HG02943 (cell line): ENCODE data around the gene XRCC1.
"Not testable (repeated sequence)": the region's sequence is repeated elsewhere in the genome, so short reads cannot be mapped to it uniquely, and the experiment has no call there.

Experiments
- ATAC-seq: cut with Tn5 transposase; IDR thresholded peaks from one replicate; pipeline ENCODE4 v1.9.1; 2021; ENCODE audit warnings: mild to moderate bottlenecking, low read depth, moderate library complexity; ENCODE audit not compliant: unreplicated experiment

The XRCC1 gene

DNA sequence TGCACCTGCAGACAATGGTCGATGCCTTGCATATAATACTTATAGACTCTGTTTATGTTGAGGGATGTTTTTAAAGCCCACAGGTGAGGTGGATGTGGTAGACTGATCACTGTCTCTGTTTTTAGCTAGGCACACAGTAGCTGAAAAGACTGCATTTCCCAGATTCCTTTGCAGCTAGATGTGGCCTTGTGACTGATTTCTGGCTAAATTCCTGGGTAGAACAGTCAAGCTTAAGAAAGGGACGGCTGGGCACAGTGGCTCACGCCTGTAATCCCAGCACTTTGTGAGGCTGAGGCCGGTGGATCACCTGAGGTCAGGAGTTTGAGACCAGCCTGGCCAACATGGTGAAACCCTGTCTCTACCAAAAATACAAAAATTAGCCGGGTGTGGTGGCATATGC lies 25.0 kb upstream of the XRCC1 start:
- not testable (repeated sequence) for ATAC-seq

DNA sequence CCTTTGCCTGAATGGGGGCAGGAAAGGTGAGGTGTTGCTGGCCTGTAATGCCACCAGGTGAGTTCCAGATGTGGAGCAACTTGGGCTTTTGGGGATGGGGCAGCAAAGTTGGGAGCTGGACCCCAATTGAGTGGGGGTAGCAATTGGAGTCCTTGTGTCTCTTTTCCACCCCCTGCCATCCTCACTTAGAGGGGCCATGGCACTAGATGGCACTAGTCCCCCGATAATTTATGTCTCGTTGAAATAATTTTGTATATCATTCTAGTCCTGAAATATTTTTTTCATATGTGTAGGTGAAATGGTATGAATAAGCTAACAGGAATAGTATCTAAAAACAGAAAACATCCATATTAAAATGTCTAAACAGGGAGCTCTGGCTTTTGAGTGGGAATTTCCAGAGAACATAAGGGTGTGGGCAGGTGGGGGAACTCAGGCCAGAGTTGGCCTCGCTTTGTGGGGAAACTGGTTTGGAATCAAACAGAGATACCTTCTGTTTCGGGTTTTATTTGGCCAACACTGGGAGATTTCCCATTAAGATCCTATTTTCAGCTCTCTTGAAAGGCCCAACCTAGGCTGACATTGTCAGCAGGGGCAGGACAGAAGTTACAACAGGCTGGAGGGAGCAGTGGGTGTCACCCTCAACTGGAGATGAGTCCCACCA lies 24.4 kb upstream of the XRCC1 start:
- no peak for ATAC-seq

DNA sequence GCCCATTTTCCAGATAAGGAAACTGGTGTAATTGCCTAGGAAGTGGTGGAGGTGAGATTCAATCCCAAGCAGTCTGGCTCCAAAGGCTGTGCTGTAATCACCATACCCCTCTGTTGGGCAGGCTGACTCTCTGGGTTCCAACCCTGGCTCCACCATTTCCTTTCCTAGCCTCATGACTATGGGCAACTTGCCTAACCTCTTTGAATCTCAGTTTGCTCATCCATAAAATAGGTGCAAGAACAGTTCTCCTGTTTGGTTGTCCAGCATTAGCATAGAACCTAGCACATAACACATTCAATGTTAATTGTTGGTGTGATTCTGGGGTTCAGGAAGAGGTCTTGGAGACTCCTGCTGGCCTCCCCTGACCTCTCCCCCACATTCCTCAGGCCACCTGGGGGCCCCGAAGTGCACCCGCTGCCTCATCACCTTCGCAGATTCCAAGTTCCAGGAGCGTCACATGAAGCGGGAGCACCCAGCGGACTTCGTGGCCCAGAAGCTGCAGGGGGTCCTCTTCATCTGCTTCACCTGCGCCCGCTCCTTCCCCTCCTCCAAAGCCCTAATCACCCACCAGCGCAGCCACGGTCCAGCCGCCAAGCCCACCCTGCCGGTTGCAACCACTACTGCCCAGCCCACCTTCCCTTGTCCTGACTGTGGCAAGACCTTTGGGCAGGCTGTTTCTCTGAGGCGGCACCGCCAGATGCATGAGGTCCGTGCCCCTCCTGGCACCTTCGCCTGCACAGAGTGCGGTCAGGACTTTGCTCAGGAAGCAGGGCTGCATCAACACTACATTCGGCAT lies 23.3 kb upstream of the XRCC1 start:
- ATAC-seq = no peak

DNA sequence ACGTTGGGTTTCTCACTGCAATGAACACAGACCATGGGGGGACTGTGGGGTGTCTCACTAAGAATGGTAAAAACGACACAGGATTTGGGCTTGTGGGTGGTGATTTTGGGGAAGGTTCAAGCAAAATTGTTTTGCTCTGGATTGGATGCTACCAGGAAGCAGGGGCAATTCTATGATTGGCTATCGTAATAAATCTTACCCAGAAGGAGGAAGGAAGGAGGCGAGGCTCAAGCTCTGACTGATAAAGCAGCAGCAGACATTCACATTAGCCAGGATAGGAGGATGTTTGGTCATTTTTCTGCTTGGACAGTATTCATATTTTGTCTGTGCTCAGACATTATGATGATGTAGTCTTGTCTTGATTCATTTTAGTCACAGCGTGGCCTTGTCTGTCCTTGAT lies 22.5 kb upstream of the XRCC1 start:
- ATAC-seq = no peak

DNA sequence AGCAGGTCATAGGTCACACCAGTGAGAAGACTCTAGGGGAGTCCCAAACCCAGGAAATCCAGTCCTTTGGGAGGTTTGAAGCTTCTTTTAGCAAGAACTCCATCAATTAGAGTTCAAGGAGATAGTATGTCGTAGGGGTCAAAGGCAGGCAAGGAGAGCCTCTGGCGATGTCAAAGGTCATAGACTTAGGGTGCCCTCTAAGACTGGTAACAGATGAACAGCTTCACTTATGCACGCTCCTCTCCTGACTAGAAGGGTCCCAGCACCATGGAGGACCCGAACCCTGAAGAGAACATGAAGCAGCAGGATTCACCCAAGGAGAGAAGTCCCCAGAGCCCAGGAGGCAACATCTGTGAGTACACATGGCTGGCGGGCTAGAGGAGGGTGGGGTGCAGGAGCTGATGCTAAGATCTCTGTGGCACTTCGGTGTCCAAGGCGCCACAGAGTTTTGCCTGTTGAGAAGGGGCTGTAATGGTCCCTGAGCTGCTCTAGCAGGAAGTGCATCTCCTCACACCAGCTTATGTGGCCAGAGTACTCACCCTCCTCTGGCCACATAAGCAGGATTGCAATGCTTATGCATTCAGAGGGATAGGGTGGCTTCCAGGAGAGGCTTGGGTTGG lies 21.6 kb upstream of the XRCC1 start:
- no peak for ATAC-seq

DNA sequence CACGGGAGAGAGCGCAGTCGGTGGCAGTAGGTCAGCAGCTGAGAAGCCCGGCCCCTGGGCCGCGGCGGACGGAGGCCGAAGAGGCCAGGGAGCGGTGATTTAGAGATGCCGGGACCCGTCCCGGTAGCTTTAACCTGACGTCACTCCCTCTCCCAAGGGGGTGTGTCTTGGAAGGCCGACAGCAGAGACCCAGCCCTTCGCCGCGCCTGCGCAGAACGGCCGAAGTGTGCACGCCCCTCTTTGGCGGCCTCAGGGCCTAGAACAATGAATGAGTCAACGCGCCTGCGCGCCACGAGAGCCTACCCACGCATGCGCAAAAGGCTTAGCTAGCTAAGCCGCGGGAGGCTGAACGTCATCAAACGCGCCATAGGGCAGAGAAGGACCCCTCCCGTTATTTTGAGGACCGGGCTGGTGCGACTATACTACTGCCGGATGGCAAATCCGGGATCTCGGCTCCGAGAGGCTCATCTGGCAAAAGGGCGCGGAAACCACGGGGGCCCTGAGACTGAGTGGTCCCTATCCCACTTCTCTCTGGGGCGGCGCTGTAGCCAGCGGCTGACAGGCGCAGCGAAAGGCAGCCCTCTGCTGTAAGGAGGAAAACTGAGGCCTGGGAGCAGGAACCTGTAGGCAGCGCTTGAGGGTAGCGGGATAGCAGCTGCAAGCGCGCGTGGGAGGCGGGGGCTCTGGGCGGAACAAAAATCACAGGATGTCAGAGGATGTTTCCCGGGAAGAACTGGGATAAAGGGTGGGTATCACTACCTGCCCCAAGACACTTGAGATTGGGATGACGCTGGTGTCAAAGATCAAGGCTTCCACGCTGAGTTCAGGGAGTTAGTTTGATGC lies 20.9 kb upstream of the XRCC1 start, which contains the start of the genes IRGQ and ZNF576:
IRGQ (minus strand) TSS at position 136 of the 843 bp plus-strand sequence. CDS start 796 bp downstream, outside the sequence.
ZNF576 (plus strand) TSS at position 597 of the 843 bp plus-strand sequence. CDS start 514 bp downstream, outside the sequence.
- ATAC-seq = peak; percentile 78

DNA sequence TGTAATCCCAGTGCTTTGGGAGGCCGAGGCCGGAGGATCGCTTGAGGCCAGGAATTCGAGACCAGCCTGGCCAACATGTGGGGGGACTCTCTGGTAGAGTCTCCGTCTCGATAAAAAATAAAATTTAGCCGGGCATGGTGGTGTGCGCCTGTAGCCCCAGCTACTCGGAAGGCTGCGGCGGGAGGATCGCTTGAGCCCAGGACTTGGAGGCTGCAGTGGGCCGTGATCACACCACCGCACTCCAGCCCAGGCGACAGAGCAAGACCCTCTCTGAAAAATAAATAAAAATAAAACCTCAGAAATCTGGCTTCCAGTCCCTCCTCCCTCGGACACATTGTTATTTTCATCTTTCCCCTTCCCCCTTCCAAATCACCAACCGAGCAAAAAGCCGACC lies 20.3 kb upstream of the XRCC1 start:
- peak; percentile 9 for ATAC-seq

DNA sequence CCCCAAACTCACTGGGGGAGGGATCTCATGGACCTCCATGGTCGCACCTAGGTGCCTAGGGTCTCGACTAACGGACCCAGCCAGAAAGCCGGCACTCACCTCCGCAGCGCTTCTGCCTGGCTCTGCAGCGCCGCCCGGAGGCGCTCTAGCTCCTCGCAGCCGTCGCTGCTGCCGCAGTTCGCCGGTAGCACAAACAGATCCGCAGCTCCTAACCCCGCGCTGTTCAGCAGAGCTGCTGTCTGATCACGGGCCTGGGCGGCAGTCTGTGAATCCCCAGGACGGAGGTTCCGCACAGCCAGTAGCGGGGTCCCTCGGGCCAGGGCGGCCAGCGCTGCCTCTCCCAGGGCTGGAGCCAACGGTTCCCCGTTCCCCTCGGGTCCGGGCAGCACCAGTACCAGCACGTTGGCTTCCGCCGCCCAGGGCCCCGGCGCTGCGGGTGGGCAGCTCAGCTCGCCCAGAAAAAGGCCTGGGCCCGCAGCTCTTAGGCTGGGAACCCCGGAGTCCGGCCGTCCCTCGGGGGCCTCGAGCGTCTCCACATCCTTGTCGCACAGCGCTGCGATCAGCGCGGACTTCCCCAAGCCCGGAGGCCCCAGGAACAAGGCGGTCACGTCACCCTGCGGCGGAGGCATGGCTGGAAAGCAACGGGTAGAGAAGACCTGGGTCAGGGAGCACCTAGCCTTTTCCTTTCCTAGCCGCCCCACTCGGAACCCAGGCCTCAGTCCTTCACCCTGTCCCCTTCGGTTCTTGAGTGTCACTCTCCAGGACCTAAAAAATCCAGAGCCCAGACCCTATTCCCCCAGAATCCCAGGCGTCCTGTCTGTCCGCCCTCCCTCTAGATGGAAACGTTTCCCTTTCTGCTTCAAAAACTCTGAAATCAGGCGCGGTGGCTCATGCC lies 19.6 kb upstream of the XRCC1 start:
- ATAC-seq = no peak

DNA sequence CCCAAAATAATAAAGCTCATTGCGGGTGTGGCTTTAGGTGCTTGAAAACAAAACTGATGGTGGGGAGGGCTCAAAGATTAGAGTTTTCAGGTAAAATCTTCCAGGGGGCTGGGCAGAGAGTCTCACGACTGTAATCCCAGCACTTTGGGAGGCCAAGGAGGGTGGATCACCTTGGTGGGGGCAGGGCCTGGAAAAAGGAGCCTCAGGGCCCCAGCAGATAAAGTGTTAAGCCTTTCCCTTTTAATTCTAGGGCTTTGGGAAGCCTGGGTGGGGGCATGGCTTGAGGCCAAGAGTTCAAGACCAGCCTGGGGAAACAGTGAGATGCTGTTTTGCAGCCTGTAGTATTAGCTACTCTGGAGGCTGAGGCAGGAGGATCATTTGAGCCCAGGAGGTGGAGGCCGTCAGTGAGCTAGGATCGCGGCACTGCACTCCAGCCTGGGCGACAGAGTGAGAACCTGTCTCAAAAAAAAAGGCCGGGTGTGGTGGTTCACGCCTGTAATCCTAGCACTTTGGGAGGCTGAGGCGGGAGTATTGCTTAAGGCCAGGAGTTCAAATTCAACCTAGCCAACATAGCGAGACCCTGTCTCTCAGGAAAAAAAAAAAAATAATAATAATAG lies 18.9 kb upstream of the XRCC1 start:
- no peak for ATAC-seq

DNA sequence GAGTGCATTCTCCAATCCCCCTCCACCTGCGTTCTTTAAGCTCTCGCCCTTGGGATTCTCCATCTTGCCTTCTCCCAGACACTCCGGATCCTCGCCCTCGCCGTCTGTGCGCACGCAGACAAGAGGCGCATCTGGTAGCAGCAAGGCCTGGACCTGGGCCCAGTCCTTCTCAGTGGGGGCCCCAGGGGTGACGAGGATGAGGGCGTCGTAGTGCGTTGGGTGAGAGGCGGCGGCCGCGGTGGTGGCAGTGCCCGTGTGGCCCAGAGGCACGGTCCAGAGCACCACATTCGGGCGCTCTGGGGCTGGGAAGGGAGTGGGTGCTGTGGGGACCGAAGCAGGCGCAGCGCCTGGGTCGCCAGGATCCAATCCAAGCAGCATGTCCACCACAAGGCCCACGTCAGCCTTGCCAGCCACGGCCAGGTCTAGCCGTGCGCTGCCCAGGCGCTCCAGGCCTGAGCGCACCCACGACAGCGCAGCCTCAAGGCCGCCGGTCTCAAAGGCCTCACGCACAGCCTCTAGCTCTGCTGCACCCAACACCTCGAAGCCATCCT lies 17.5 kb upstream of the XRCC1 start:
- ATAC-seq = no peak

DNA sequence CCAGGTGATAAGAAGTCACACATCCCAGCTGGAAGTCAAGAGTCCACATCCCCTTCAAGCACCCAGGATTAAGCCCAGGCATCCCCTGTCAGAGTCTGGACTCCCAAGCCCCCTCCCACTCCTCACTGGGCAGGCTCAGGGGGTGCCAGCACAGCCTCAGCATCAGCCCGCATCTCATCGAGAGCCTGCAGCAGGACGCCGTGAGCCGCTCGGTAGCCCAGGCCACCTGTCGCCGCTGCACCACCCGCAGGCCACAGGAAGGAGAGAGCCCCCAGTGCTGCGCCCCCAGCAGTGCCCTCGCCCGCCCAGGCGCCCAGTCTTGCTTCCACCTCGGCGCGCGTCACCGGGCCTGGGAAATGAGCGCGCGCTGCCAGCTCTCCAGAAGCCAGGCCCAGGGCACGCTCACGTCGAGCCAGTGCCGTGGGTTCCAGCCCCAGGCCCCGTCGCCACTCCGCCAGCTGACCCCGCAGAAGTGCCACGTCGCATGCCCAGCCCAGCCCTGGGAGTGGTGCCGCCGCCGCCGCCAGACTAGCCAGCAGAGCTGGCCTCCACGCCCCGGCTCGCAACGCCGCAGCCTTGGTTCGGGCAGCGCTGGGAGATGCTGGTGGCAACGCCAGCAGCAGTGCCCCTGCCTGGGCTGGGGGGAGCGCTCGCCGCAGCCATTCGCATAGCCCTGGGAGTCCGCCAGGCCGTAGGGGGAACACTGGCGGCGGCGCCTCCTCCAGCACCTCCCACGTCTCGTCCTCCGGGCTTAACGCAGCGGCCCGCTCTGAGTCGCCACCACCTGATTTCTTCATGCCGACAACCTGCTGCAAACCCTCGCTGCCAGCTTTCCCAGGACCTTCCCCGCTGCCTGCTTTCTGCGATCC lies 16.8 kb upstream of the XRCC1 start:
- ATAC-seq = no peak

DNA sequence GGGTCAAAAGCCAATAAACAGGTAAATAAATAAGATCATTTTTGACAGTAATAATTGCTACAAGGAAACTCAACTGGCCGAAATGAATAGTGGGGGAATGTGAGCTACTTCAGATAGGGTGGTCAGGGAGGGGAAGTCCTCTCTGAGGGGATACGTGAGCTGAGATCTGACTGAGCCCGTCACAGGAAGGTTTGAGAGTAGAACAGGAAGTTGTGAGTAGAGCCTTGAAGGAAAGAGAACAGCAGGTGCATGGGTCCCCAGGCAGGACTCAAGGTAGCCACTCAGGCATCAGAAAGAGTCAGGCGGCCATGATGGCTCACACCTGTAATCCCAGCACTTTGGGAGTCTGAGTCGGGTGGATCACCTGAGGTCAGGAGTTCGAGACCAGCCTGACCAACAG lies 14.4 kb upstream of the XRCC1 start:
- ATAC-seq = no peak

DNA sequence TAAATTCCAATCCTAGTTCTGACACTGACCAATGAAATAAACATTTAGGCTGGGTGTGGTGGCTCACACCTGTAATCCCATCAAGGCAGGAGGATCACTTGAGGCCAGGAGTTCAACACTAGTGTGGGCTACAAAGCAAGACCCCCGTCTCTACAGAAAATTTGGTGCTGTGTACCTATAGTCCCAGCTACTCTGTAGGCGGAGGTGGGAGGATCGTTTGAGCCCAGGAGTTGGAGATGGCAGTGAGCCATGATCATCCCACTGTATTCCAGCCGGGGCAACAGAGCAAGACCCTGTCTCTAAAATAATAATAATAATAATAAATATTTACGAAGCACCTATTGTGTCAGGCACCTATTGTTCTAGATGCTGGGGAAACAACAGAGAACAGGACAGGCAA lies 13.9 kb upstream of the XRCC1 start:
- ATAC-seq = no peak

DNA sequence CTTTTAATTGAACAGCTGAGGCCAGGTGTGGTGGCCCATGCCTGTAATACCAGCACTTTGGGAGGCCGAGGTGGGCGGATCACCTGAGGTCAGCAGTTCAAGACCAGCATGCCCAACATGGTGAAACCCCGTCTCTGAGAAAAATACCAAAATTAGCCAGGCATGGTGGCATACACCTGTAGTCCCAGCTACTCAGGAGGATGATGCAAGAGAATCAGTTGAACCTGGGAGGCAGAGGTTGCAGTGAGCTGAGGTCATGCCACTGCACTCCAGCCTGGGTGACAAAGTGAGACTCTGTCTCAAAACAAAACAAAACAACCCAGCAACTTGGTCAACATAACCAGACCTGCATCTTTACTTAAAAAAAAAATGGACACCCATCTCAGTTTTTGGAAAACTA lies 11.7 kb upstream of the XRCC1 start:
- ATAC-seq = not testable (repeated sequence)

DNA sequence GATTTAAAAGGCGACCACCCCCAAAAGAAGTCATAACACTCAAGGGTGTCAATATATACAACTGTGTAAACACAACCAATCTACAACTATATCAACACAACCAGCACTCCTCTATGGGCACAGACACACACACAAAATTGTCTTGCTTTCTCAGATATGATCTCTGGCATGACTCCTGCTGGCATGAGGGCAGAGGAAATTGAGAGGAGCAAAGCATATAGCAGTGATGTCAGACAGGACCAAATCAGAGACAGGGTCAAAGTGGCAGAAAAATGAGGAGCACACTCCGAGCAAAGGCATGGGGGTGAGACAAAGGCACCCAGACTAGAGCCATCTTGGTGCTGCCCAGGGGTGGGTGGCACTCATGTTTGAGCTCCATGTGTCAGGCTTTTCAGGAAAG lies 11.0 kb upstream of the XRCC1 start:
- no peak for ATAC-seq

DNA sequence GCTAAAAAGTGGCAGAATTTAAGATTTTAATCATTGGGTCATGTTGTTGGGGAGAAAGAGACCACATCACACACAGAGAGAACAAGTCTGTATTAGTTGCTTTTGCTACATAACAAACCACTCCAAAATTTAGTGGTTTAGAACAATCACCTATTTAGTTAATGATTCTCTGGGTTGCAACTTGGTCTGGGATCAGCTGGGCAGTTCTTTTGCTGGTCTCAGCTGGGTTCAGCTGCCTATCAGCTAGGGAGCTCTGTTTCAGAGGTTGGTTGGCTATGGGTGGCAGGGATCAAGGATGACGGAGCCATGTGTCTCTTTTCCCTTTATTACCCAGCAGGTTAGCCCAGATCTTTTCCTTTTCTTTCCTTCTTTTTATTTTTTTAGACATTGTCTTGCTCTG lies 9.2 kb upstream of the XRCC1 start:
- no peak for ATAC-seq

DNA sequence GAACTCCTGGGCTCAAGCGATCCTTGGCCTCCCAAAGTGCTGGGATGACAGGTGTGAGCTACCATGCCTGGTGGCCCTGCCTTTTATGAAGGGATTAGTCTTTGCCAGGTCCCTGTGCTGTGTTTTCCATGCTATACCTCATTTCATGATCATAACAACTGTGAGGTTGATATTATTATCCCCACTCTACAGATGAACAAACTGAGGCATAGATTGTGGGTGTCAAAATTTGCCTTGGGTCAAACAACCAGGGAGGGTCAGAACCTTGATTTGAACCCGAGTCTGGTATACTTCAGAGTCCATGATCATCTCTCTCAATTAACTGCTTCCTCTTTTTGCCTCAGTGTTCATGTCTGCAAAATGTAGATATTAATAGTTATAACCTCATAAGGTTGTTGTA lies 7.2 kb upstream of the XRCC1 start:
- ATAC-seq = no peak

DNA sequence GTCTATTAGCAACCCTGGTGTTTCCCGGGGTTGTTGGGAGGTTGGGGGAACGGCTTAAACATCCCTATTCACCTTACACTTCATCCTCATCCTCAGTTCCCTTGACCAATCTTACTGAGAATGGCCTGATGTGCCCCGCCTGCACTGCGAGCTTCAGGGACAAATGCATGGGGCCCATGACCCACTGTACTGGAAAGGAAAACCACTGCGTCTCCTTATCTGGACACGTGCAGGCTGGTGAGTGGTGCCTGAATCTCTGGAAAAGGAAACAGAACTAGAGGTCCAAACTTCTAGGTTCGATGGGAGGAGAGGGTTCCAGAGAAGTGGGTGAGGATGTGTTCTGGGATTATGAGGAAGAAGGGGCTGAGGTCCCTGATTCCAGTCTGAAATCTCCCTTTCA lies 6.1 kb upstream of the XRCC1 start:
- no peak for ATAC-seq
